ENCODE data around the gene LCOR.

GRCh38 chr10:96838529-96838928, 6.4 kb downstream of the LCOR start:
- TF ChIP-seq MAX (CRISPR knock-in tag; IDR thresholded peaks at IDR 0.05) (no peak), ATF2 (CRISPR knock-in tag; IDR thresholded peaks at IDR 0.05; ENCODE audit: borderline replicate concordance, low read depth) (no peak), ZSCAN18 (CRISPR knock-in tag; IDR thresholded peaks at IDR 0.05) (no peak), USF1 (CRISPR knock-in tag; IDR thresholded peaks at IDR 0.05) (no peak), CTCF (IDR thresholded peaks at IDR 0.05) (no peak), PREB (CRISPR knock-in tag; IDR thresholded peaks at IDR 0.05; ENCODE audit: borderline replicate concordance) (no peak)
